GM12878 (cell line): ENCODE measurements around the gene ZNF662. TPM values are rescaled to one million over a fixed set of nuclear protein-coding genes. Genes with fewer than 3 reads are reported as not detected.

Experiments used
- ATAC-seq: fragments of 200-7000 bp; cut with Tn5 transposase; 3 replicates; pipeline ENCODE4 v1.9.1; 2020; ENCODE audit warnings: mild to moderate bottlenecking, moderate library complexity
- Bru-seq: library from RNA; stranded (reverse); fragments of 400-500 nt; gene quantifications from one replicate; lab custom pipeline; 2021; lab: Mats Ljungman, UMichigan
- BruChase-seq, 2 experiments: library from RNA; stranded (reverse); fragments of 400-500 nt; gene quantifications; one replicate each; lab custom pipeline; 2021; lab: Mats Ljungman, UMichigan
- BruUV-seq: library from RNA; stranded (reverse); fragments of 400-500 nt; replicated peaks from 2 replicates; lab custom pipeline; 2021; lab: Mats Ljungman, UMichigan
- CTCF ChIA-PET: fragments of 300-600 bp; sonication (Branson Sonifier 250); formaldehyde crosslinking; extraction: SDS; loops from one replicate; lab custom pipeline; 2021; ENCODE audit warnings: inconsistent platforms; lab: Yijun Ruan, JAX
- POLR2A ChIA-PET: fragments of 350-600 bp; formaldehyde crosslinking; extraction: SDS; loops from one replicate; lab custom pipeline; 2021; ENCODE audit warnings: inconsistent platforms; lab: Charles Lee
- RAD21 ChIA-PET: fragments of 300-600 bp; sonication (Branson Sonifier 250); formaldehyde crosslinking; loops from one replicate; lab custom pipeline; 2023; ENCODE audit warnings: antibody characterized with exemption; ENCODE audit not compliant: unreplicated experiment; lab: Charles Lee
- SMC1A ChIA-PET: fragments of 300-600 bp; sonication (Branson Sonifier 250); formaldehyde crosslinking; loops from one replicate; lab custom pipeline; 2023; ENCODE audit not compliant: unreplicated experiment, uncharacterized antibody; lab: Charles Lee
- DNase-seq: peaks from one replicate; pipeline ENCODE4 v3.0.0-alpha.2; 2011; ENCODE audit warnings: low read depth, low spot score
- FAIRE-seq: peaks from 3 replicates; lab custom pipeline; 2011; peaks lifted over from hg19 to GRCh38; lab: Jason Lieb, UNC
- H2AFZ ChIP-seq: 2 replicates; pipeline ENCODE4 v1.6.0; 2011; ENCODE audit warnings: low read depth, low read length, control low read depth; ENCODE audit not compliant: control insufficient read depth
- H3K27ac ChIP-seq: 2 replicates; pipeline ENCODE4 v1.5.1; 2011; ENCODE audit warnings: control low read depth; ENCODE audit not compliant: control insufficient read depth, insufficient read depth
- H3K27me3 ChIP-seq, 2 experiments: replicated peaks in 1 of 2; 2 replicates each; pipeline versions ENCODE4 v1.6.0 to v1.6.1; 2011; ENCODE audit warnings: low read length in 1 of 2; ENCODE audit not compliant: control insufficient read depth in 2 of 2, insufficient read depth in 2 of 2
- H3K36me3 ChIP-seq, 2 experiments: 2 replicates each; pipeline ENCODE4 v1.5.1; 2011; ENCODE audit warnings: low read length in 1 of 2; ENCODE audit not compliant: control insufficient read depth in 2 of 2, insufficient read depth in 2 of 2
- H3K4me1 ChIP-seq: 2 replicates; pipeline ENCODE4 v1.6.1; 2011; ENCODE audit warnings: mild to moderate bottlenecking, low read length, moderate library complexity, mixed read lengths; ENCODE audit not compliant: control insufficient read depth, insufficient read depth
- H3K4me2 ChIP-seq: 2 replicates; pipeline ENCODE4 v1.6.0; 2011; ENCODE audit warnings: control low read depth; ENCODE audit not compliant: control insufficient read depth, insufficient read depth
- H3K4me3 ChIP-seq: fragments of 200-600 bp; sonication (generic); 2 replicates; pipeline ENCODE4 v1.5.1; 2016
- H3K79me2 ChIP-seq: 2 replicates; pipeline ENCODE4 v1.6.0; 2011; ENCODE audit warnings: low read length; ENCODE audit not compliant: control insufficient read depth, insufficient read depth
- H3K9ac ChIP-seq: 2 replicates; pipeline ENCODE4 v1.8.0; 2011; ENCODE audit warnings: low read length, control low read depth, mixed read lengths; ENCODE audit not compliant: control insufficient read depth, insufficient read depth
- H3K9me3 ChIP-seq: replicated peaks from 3 replicates; pipeline ENCODE4 v1.5.1; 2011; ENCODE audit warnings: mild to moderate bottlenecking, low read length; ENCODE audit not compliant: control insufficient read depth, insufficient read depth
- H4K20me1 ChIP-seq: 2 replicates; pipeline ENCODE4 v1.6.0; 2011; ENCODE audit not compliant: control insufficient read depth, insufficient read depth
- GATAD2B ChIP-seq: fragments of 450-650 bp; conservative IDR thresholded peaks from 2 replicates; pipeline ENCODE4 v1.6.1; 2017; ENCODE audit warnings: low read depth, mild to moderate bottlenecking, moderate library complexity
- RBBP5 ChIP-seq: fragments of 200-600 bp; sonication (generic); conservative IDR thresholded peaks from 2 replicates; pipeline ENCODE4 v1.6.1; 2016
- SUPT20H ChIP-seq: IDR thresholded peaks from 2 replicates; pipeline ENCODE4 v1.6.1; 2011; ENCODE audit warnings: low read depth, mild to moderate bottlenecking, low read length, moderate library complexity, borderline replicate concordance; ENCODE audit not compliant: control insufficient read depth
- WGBS: methylation state at CpG from one replicate; pipeline ENCODE4 v1.1.6; 2016; ENCODE audit warnings: low lambda C conversion rate; ENCODE audit not compliant: insufficient replicate concordance, insufficient coverage; ENCODE audit errors: missing lambda C conversion rate; 5-methylcytosine and 5-hydroxymethylcytosine counted together
- in situ Hi-C: fragments of 300-500 bp; cut with MboI; formaldehyde crosslinking; loops from 9 replicates; pipeline ENCODE4 v1.14.3; 2018; ENCODE audit warnings: mixed read lengths
- intact Hi-C: fragments of 100-400 bp; cut with micrococcal nuclease; formaldehyde crosslinking; loops from one replicate; pipeline ENCODE4 v1.14.2; 2022; ENCODE audit not compliant: unreplicated experiment
- long read RNA-seq, 2 experiments: library from polyadenylated mRNA; unstranded; transcript quantifications; one replicate each; pipeline ENCODE4 v2.0.0, GENCODE V29; 2019 to 2020
- polyA minus RNA-seq, 3 experiments: library from RNA; depleted of rRNA, polyadenylated mRNA; stranded (reverse); fragments of >200 nt; gene quantifications; 2 replicates each; pipeline ENCODE4 v1.2.3, GENCODE V29; 2011
- polyA plus RNA-seq, 11 experiments: library from polyadenylated mRNA; depleted of rRNA in 4 of 11; unstranded in 6 of 11; stranded (reverse) in 5 of 11; fragments of >200 nt; fragmentation: Nextera tagmentation in 4 of 11; fragmentation: Illumina TruSeq in 1 of 11; extraction: Ambion mirVana in 4 of 11; extraction: Trizol in 1 of 11; gene quantifications; 1 replicate in 1 of 11; 2 replicates in 10 of 11; pipeline versions ENCODE4 v1.2.1 to v1.2.3, GENCODE V29; 2011 to 2016; ENCODE audit warnings: inconsistent platforms in 2 of 11, missing spikeins in 2 of 11, low read depth in 1 of 11
- total RNA-seq, 4 experiments: library from RNA; depleted of rRNA in 3 of 4; stranded (reverse); fragments of >200 nt in 3 of 4; fragmentation: Illumina TruSeq in 1 of 4; extraction: Trizol in 1 of 4; gene quantifications; 2 replicates each; pipeline versions ENCODE4 v1.2.1 to v1.2.3, GENCODE V29; 2013 to 2021

The ZNF662 gene
- total RNA-seq (2013; cell fraction: nucleolus; rRNA removed): 0.13 and 0.27 TPM in 2 replicates
- total RNA-seq (2014; rRNA removed) (not detected in 2 replicates), total RNA-seq (2014; rRNA removed; fragmentation: Illumina TruSeq; extraction: Trizol) (not detected in 2 replicates), total RNA-seq (2021) (0.05 TPM in 1 of 2 replicates, not detected in the other), polyA plus RNA-seq (2011; rRNA removed) (0.03 TPM in 1 of 2 replicates, not detected in the other), polyA plus RNA-seq (2014; fragmentation: Illumina TruSeq; extraction: Trizol) (not detected in 2 replicates), polyA plus RNA-seq (2014; fragmentation: Nextera tagmentation; extraction: Ambion mirVana) (not detected), polyA plus RNA-seq (2014; rRNA removed) (not detected in 2 replicates), polyA plus RNA-seq (2016; fragmentation: Nextera tagmentation; extraction: Ambion mirVana) (not detected), polyA minus RNA-seq (2011; rRNA and poly(A)+ RNA removed) (not detected in 2 replicates), Bru-seq, nascent RNA (percentile 13 among the genes with signal in this experiment), BruChase-seq, experiment 1, labeled RNA remaining after a 6-hour chase (percentile 14 among the genes with signal in this experiment), BruChase-seq, experiment 2, labeled RNA remaining after a 2-hour chase (percentile 9 among the genes with signal in this experiment)
- not detected for polyA plus RNA-seq (2011; ENCODE audit: low read depth)
- not detected in 2 replicates for polyA plus RNA-seq (2011; cell fraction: cytosol; rRNA removed)
- not detected in 2 replicates for polyA plus RNA-seq (2011; cell fraction: nucleus; rRNA removed)
- polyA plus RNA-seq (2012): not detected in 2 replicates
- polyA minus RNA-seq (2011; cell fraction: cytosol; rRNA and poly(A)+ RNA removed): not detected in 2 replicates
- not detected in 2 replicates for polyA minus RNA-seq (2011; cell fraction: nucleus; rRNA and poly(A)+ RNA removed)
- long read RNA-seq, experiment 1: 0 reads
- long read RNA-seq, experiment 2: 0 reads

GRCh38 chr3:42906070-42906847 lies at the start of gene ZNF662:
ZNF662 (plus strand) TSS chr3:42906142; CDS start chr3:42908115, 1,973 bp downstream.
- no peaks in the 10 kb centered on the region for H3K79me2 ChIP-seq
- no TSS peak for BruUV-seq
- no peaks in the 10 kb centered on the region for H3K4me1 ChIP-seq
- no peak within 1 kb of the TSS for H2AFZ ChIP-seq
- no peaks in the 10 kb centered on the region; the same call in 2 of the 3 replicates for H3K9me3 ChIP-seq
- intact Hi-C loops: no loop called here
- RAD21 ChIA-PET: no interaction called here
- SMC1A ChIA-PET: no interaction called here
- POLR2A ChIA-PET: no interaction called here
- 46% methylated on average over 36 of the region's 59 CpGs for WGBS
- peaks cover 5 to 10% of the 10 kb centered on the region in 2 experiments for H3K27me3 ChIP-seq
- ATAC-seq: no peak
- no peaks in the 10 kb centered on the region for H3K36me3 ChIP-seq
- no peak for FAIRE-seq
- CTCF ChIA-PET: no interaction called here
- H3K27ac ChIP-seq: no peak within 1 kb of the TSS
- H3K4me2 ChIP-seq: no peak within 1 kb of the TSS
- in situ Hi-C loops: no loop called here
- H3K4me3 ChIP-seq: no peak within 1 kb of the TSS
- H3K9ac ChIP-seq: no peak within 1 kb of the TSS
- H4K20me1 ChIP-seq: no peaks in the 10 kb centered on the region
- TF ChIP-seq GATAD2B: no peak
- no peak for TF ChIP-seq RBBP5
- no peak for TF ChIP-seq SUPT20H
- no peak for DNase-seq
